ENCODE measurements around the gene SLAIN2. TPM values are rescaled to one million over a fixed set of nuclear protein-coding genes. Genes with fewer than 3 reads are reported as not detected.

The SLAIN2 gene
- total and polyA plus RNA-seq, 2 of the 4 experiments (the other 2 are of a cell fraction): 23.3 to 53.0 TPM

DNA sequence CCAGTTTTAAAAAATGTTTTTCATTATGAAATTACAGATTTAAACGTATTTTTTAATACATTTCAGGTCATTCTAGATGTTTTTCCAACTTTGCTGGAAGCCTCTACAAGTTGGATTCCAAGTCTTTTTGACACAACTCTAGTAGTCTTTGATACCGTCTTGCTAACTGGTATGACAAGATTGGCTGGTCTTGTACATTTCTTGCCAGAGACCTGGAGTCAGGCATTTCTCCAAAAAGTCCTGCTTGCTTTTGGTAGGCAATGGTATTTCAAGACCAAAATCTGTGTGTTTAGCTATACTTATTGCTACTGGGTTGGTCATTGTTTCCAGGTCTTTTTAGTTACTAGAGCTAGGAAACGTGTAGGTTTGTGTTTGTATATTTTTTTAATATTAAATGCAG is 64.6 kb downstream of the SLAIN2 start:
- H3K18ac ChIP-seq (ENCODE audit: low read depth, low read length): no peak overlapping the region
- ChIA-PET POLR2A (ENCODE audit: unreplicated experiment) (no interaction called here), CTCF (no interaction called here)
- DNase-seq: no peak
- H3K9me3 ChIP-seq (ENCODE audit: control insufficient read depth, insufficient read depth, low read length): no peaks in the 10 kb centered on the region
- H2AK9ac ChIP-seq (replicated peaks; ENCODE audit: low read depth, low read length, poor library complexity): no peak overlapping the region
- no peak overlapping the region for H4K91ac ChIP-seq (ENCODE audit: insufficient read depth, low read depth, low read length)
- H2BK20ac ChIP-seq (ENCODE audit: low read depth, low read length): no peak overlapping the region
- H3K79me1 ChIP-seq (ENCODE audit: low read depth in 1 of 2, low read length in 2 of 2): peaks cover 8 to 47% of the 10 kb centered on the region in 2 experiments
- H3K56ac ChIP-seq (ENCODE audit: extremely low read depth, insufficient read depth, low read length): no peak overlapping the region
- H3K27me3 ChIP-seq (ENCODE audit: control insufficient read depth, insufficient read depth, low read length): no peaks in the 10 kb centered on the region
- peaks cover 7% of the 10 kb centered on the region for H3K9me1 ChIP-seq (ENCODE audit: insufficient read depth, low read length)
- WGBS, 2 experiments (ENCODE audit: extremely low coverage in 2 of 2, insufficient read length in 1 of 2): no CpG with 5 or more reads among the region's 3 CpGs
- H3K4me3 ChIP-seq (ENCODE audit: insufficient read depth, low read depth, low read length): no peak overlapping the region
- no peak overlapping the region for H2AK5ac ChIP-seq (ENCODE audit: low read depth, low read length)
- H3K23ac ChIP-seq (ENCODE audit: low read depth, low read length): no peak overlapping the region
- in situ Hi-C loops (cut with MboI; ENCODE audit: low sequenced_read_pairs) (no loop called here), intact Hi-C loops (cut with micrococcal nuclease) (no loop called here), dilution Hi-C loops (cut with HindIII; ENCODE audit: low sequenced_read_pairs, unreplicated experiment) (no loop called here)
- no peak overlapping the region for H3K14ac ChIP-seq (replicated peaks; ENCODE audit: low read depth, low read length)
- no peak overlapping the region for H2BK15ac ChIP-seq (ENCODE audit: low read depth, low read length)
- no peak overlapping the region for H4K5ac ChIP-seq (ENCODE audit: low read depth, low read length)
- H3K4me2 ChIP-seq (ENCODE audit: low read depth, low read length): no peak overlapping the region
- H3K36me3 ChIP-seq (ENCODE audit: control insufficient read depth, insufficient read depth, low read length): peaks cover 18% of the 10 kb centered on the region
- H4K20me1 ChIP-seq (ENCODE audit: insufficient read depth, low read length): peaks cover 8% of the 10 kb centered on the region; the same call in 1 of the 2 replicates
- no peaks in the 10 kb centered on the region; the same call in 1 of the 2 replicates for H3K4me1 ChIP-seq (ENCODE audit: control insufficient read depth, insufficient read depth, low read length)
- no peak overlapping the region for H2BK120ac ChIP-seq (ENCODE audit: low read depth, low read length)
- no peak overlapping the region for H2BK5ac ChIP-seq (ENCODE audit: low read depth, low read length, poor library complexity, severe bottlenecking)
- H3K9ac ChIP-seq (ENCODE audit: low read depth, low read length): no peak overlapping the region
- no peak overlapping the region for H2AFZ ChIP-seq (replicated peaks; ENCODE audit: low read length, poor library complexity)
- TF ChIP-seq, protein P1, sequence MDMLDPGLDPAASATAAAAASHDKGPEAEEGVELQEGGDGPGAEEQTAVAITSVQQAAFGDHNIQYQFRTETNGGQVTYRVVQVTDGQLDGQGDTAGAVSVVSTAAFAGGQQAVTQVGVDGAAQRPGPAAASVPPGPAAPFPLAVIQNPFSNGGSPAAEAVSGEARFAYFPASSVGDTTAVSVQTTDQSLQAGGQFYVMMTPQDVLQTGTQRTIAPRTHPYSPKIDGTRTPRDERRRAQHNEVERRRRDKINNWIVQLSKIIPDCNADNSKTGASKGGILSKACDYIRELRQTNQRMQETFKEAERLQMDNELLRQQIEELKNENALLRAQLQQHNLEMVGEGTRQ (IDR thresholded peaks at IDR 0.05; ENCODE audit: low read depth, low read length): no peak
- TF ChIP-seq SMC3 (IDR thresholded peaks at IDR 0.05; ENCODE audit: low read depth, low read length) (no peak), CHD1 (IDR thresholded peaks at IDR 0.05; ENCODE audit: low read depth, low read length) (no peak), FOS (IDR thresholded peaks at IDR 0.05; ENCODE audit: low read depth, low read length) (no peak), CEBPB (IDR thresholded peaks at IDR 0.05; ENCODE audit: low read depth, low read length) (no peak), MAZ (IDR thresholded peaks at IDR 0.05; ENCODE audit: borderline replicate concordance, low read depth, low read length) (no peak), NFE2L2 (IDR thresholded peaks at IDR 0.05; ENCODE audit: low read depth, low read length) (no peak), RCOR1 (IDR thresholded peaks at IDR 0.05; ENCODE audit: insufficient replicate concordance, low read length) (no peak), POLR2A (IDR thresholded peaks at IDR 0.05; ENCODE audit: low read depth, low read length) (no peak), MAFK (IDR thresholded peaks at IDR 0.05; ENCODE audit: low read depth, low read length) (no peak)
- TF ChIP-seq, protein P2, sequence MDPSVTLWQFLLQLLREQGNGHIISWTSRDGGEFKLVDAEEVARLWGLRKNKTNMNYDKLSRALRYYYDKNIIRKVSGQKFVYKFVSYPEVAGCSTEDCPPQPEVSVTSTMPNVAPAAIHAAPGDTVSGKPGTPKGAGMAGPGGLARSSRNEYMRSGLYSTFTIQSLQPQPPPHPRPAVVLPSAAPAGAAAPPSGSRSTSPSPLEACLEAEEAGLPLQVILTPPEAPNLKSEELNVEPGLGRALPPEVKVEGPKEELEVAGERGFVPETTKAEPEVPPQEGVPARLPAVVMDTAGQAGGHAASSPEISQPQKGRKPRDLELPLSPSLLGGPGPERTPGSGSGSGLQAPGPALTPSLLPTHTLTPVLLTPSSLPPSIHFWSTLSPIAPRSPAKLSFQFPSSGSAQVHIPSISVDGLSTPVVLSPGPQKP (IDR thresholded peaks at IDR 0.05; ENCODE audit: borderline replicate concordance, low read depth, low read length): no peak
- TF ChIP-seq, protein P3, sequence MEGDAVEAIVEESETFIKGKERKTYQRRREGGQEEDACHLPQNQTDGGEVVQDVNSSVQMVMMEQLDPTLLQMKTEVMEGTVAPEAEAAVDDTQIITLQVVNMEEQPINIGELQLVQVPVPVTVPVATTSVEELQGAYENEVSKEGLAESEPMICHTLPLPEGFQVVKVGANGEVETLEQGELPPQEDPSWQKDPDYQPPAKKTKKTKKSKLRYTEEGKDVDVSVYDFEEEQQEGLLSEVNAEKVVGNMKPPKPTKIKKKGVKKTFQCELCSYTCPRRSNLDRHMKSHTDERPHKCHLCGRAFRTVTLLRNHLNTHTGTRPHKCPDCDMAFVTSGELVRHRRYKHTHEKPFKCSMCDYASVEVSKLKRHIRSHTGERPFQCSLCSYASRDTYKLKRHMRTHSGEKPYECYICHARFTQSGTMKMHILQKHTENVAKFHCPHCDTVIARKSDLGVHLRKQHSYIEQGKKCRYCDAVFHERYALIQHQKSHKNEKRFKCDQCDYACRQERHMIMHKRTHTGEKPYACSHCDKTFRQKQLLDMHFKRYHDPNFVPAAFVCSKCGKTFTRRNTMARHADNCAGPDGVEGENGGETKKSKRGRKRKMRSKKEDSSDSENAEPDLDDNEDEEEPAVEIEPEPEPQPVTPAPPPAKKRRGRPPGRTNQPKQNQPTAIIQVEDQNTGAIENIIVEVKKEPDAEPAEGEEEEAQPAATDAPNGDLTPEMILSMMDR (conservative IDR thresholded peaks at IDR 0.05; ENCODE audit: low read depth, low read length): no peak
- no peak overlapping the region for H4K8ac ChIP-seq (ENCODE audit: low read depth in 2 of 2, low read length in 2 of 2)
- BruUV-seq (replicated peaks): no TSS peak
- H3K4ac ChIP-seq (ENCODE audit: low read depth, low read length): no peak overlapping the region
- no peak for ATAC-seq (ENCODE audit: low read depth)
- H3K27ac ChIP-seq (ENCODE audit: insufficient read depth, low read length): no peak overlapping the region
